Stimulated activated naive B cell treated with anti-CD40 and anti-IgM and Interleukin-4, amounts not matched to agents 10 μg/mL and 1 μg/mL and 100 μg/mL, for 72 hours (primary cell): ENCODE measurements around the gene S100A14.
A peak's percentile ranks its signal among the peaks of the same experiment; 100 is the strongest.
"Not testable (repeated sequence)": the region's sequence is repeated elsewhere in the genome, so short reads cannot be mapped to it uniquely, and the experiment has no call there.

Source experiments
- ATAC-seq, 2 donors: fragments of 150-1000 bp; cut with Tn5 transposase; replicated peaks; 2 replicates each; pipeline ENCODE4 v1.10.0; 2021; ENCODE audit warnings: moderate library complexity in 1 of 2
- DNase-seq: peaks from one replicate; pipeline ENCODE4 v3.0.0; 2021
- H3K27ac Mint-ChIP-seq: one replicate; pipeline ENCODE4 v1.8.0; 2022; ENCODE audit warnings: mild to moderate bottlenecking, mixed read lengths
- H3K27me3 Mint-ChIP-seq, 2 donors: one replicate each; pipeline ENCODE4 v1.8.0; 2022; ENCODE audit warnings: mixed read lengths in 2 of 2
- H3K36me3 Mint-ChIP-seq, 2 donors: one replicate each; pipeline ENCODE4 v1.8.0; 2022; ENCODE audit warnings: mixed read lengths in 2 of 2, mild to moderate bottlenecking in 1 of 2
- H3K4me1 Mint-ChIP-seq, 2 donors: one replicate each; pipeline ENCODE4 v1.8.0; 2022; ENCODE audit warnings: mixed read lengths in 2 of 2, mild to moderate bottlenecking in 1 of 2
- H3K4me3 Mint-ChIP-seq, 2 donors: one replicate each; pipeline ENCODE4 v1.8.0; 2022; ENCODE audit warnings: mild to moderate bottlenecking in 2 of 2, mixed read lengths in 2 of 2, moderate library complexity in 1 of 2
- H3K9me3 Mint-ChIP-seq, 2 donors: one replicate each; pipeline ENCODE4 v1.8.0; 2022; ENCODE audit warnings: mixed read lengths in 2 of 2, mild to moderate bottlenecking in 1 of 2

The S100A14 gene

GRCh38 chr1:153607381-153607780, 8.7 kb downstream of the S100A14 start:
- no peak for ATAC-seq
- no peaks in the 10 kb centered on the region for H3K27me3 Mint-ChIP-seq
- peaks cover 0 to 2% of the 10 kb centered on the region in 2 donors for H3K9me3 Mint-ChIP-seq
- H3K4me3 Mint-ChIP-seq: no peak overlapping the region
- H3K4me1 Mint-ChIP-seq: peaks cover 9 to 26% of the 10 kb centered on the region in 2 donors
- H3K27ac Mint-ChIP-seq: no peak overlapping the region
- DNase-seq: no peak
- H3K36me3 Mint-ChIP-seq: peaks cover 0 to 3% of the 10 kb centered on the region in 2 donors

DNA sequence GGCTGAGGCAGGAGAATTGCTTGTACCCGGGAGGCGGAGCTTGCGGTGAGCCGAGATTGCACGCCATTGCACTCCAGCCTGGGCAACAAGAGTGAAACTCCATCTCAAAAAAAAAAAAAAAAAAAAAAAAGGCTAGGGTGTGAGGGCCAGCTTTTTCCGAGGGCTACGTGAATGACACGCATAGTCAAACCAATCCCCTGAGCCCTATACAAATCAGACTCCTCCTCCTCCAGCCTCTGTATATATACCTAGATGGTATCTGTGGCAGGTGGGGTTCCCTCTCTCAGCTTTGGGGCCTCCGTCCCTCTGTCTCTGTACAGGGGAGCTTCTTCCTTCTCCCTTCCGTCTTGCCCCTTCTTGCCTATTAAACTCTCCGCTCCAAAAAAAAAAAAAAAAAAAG, 9.9 kb downstream of the S100A14 start:
- no peak for DNase-seq
- H3K4me3 Mint-ChIP-seq: no peak overlapping the region
- H3K27ac Mint-ChIP-seq: no peak overlapping the region
- peaks cover 9 to 38% of the 10 kb centered on the region in 2 donors for H3K4me1 Mint-ChIP-seq
- peaks cover 0 to 3% of the 10 kb centered on the region in 2 donors for H3K36me3 Mint-ChIP-seq
- no peaks in the 10 kb centered on the region for H3K27me3 Mint-ChIP-seq
- no peak for ATAC-seq
- H3K9me3 Mint-ChIP-seq: peaks cover 0 to 2% of the 10 kb centered on the region in 2 donors

DNA sequence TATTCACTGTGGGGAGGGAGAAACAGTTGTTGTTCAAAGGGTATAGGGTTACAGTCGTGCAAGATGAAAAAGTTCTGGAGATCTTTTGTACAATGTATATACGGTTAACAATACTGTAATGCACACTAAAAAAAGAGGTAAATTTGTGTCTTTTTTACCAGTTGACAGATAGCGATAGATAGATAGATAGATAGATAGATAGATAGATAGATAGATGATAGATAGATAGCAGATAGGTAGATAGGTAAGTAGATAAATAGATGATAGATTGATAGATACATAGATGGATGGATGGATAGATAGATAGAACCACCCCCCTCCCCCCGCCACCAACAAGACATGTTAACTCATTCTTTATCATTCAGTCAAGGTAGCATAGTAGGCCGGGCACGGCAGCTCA, 13.4 kb downstream of the S100A14 start:
- Mint-ChIP-seq H3K36me3 (peaks cover 0 to 3% of the 10 kb centered on the region in 2 donors), H3K9me3 (peaks cover 0 to 2% of the 10 kb centered on the region in 2 donors), H3K4me1 (peaks cover 22 to 64% of the 10 kb centered on the region in 2 donors), H3K27me3 (no peaks in the 10 kb centered on the region), H3K27ac (no peak overlapping the region), H3K4me3 (no peak overlapping the region)
- ATAC-seq (no peak), DNase-seq (no peak)

DNA sequence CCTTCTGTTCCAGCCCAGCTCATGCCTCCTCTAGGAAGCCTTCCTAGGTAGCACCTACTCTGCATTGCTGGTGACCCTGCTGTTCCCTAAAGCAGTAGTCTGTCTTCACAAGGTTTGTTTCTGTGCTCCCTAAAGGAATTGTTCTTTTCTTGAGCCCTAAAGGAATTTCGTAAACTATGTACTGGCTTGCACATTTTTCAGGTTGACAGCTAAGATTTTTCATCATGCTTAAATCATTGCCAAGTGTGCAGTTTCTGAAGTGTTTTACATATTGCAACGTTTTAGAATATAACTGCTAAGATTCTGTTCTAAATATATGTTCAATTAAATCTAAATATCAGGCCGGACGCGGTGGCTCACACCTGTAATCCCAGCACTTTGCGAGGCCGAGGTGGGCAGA, 16.3 kb downstream of the S100A14 start:
- peak overlapping the region; percentile 49 for H3K27ac Mint-ChIP-seq
- ATAC-seq (no peak), DNase-seq (no peak)
- H3K27me3 Mint-ChIP-seq: no peaks in the 10 kb centered on the region
- H3K9me3 Mint-ChIP-seq: no peaks in the 10 kb centered on the region
- H3K4me3 Mint-ChIP-seq: no peak overlapping the region
- H3K36me3 Mint-ChIP-seq: no peaks in the 10 kb centered on the region
- H3K4me1 Mint-ChIP-seq: peaks cover 28 to 54% of the 10 kb centered on the region in 2 donors

- no peaks in the 10 kb centered on the region for H3K36me3 Mint-ChIP-seq
- H3K4me1 Mint-ChIP-seq: peaks cover 28 to 54% of the 10 kb centered on the region in 2 donors
- peak overlapping the region; percentile 96 for H3K27ac Mint-ChIP-seq
- ATAC-seq (peak; percentile 98), DNase-seq (peak; percentile 84)
- peak overlapping the region; percentile 51 to 76 for H3K4me3 Mint-ChIP-seq
- H3K27me3 Mint-ChIP-seq: no peaks in the 10 kb centered on the region
- no peaks in the 10 kb centered on the region for H3K9me3 Mint-ChIP-seq
Measured at GRCh38 chr1:153598309-153599172, 17.6 kb downstream of the S100A14 start.

DNA sequence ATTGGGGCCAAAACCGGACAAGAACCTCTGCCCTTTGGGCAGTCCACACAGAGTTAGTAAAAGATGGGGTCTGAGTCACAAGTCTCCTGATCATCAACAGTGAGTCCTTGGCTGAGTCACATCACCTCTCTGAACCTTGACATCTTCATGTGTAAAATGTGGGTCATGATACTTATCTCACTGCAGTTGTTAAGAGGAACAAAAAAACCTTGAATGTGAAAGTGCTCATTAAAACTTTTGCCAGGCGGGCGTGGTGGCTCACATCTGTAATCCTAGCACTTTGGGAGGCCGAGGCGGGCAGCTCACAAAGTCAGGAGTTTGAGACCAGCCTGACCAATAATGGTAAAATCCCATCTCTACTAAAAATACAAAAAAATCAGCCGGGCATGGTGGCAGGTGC, 18.9 kb downstream of the S100A14 start:
- no peaks in the 10 kb centered on the region for H3K9me3 Mint-ChIP-seq
- peak overlapping the region; percentile 50 to 63 for H3K4me3 Mint-ChIP-seq
- H3K4me1 Mint-ChIP-seq: peaks cover 28 to 47% of the 10 kb centered on the region in 2 donors
- no peaks in the 10 kb centered on the region for H3K36me3 Mint-ChIP-seq
- DNase-seq: peak; percentile 22
- H3K27ac Mint-ChIP-seq: peak overlapping the region; percentile 96
- H3K27me3 Mint-ChIP-seq: no peaks in the 10 kb centered on the region
- ATAC-seq: peak; percentile 65 to 66

- H3K36me3 Mint-ChIP-seq: no peaks in the 10 kb centered on the region
- H3K9me3 Mint-ChIP-seq: no peaks in the 10 kb centered on the region
- no peak overlapping the region for H3K4me3 Mint-ChIP-seq
- H3K4me1 Mint-ChIP-seq: peaks cover 10 to 11% of the 10 kb centered on the region in 2 donors
- DNase-seq (no peak), ATAC-seq (no peak)
- no peaks in the 10 kb centered on the region for H3K27me3 Mint-ChIP-seq
- H3K27ac Mint-ChIP-seq: no peak overlapping the region
Measured at GRCh38 chr1:153592748-153593147, 23.4 kb downstream of the S100A14 start.

GRCh38 chr1:153588482-153588881, 27.6 kb downstream of the S100A14 start:
- H3K9me3 Mint-ChIP-seq: no peaks in the 10 kb centered on the region
- no peaks in the 10 kb centered on the region for H3K27me3 Mint-ChIP-seq
- peaks cover 0 to 2% of the 10 kb centered on the region in 2 donors for H3K4me1 Mint-ChIP-seq
- ATAC-seq (no peak), DNase-seq (no peak)
- no peaks in the 10 kb centered on the region for H3K36me3 Mint-ChIP-seq
- H3K27ac Mint-ChIP-seq: no peak overlapping the region
- H3K4me3 Mint-ChIP-seq: no peak overlapping the region

- not testable (repeated sequence) for H3K9me3 Mint-ChIP-seq, H3K4me1 Mint-ChIP-seq, DNase-seq, H3K36me3 Mint-ChIP-seq, H3K27me3 Mint-ChIP-seq, H3K27ac Mint-ChIP-seq, ATAC-seq, H3K4me3 Mint-ChIP-seq
Measured at GRCh38 chr1:153588033-153588432, 28.1 kb downstream of the S100A14 start.

- Mint-ChIP-seq H3K4me3 (no peak overlapping the region), H3K27ac (no peak overlapping the region), H3K9me3 (no peaks in the 10 kb centered on the region), H3K4me1 (peaks cover 0 to 2% of the 10 kb centered on the region in 2 donors), H3K36me3 (no peaks in the 10 kb centered on the region), H3K27me3 (no peaks in the 10 kb centered on the region)
- DNase-seq: no peak
- ATAC-seq: no peak
Measured at GRCh38 chr1:153587314-153587713, 28.8 kb downstream of the S100A14 start.

DNA sequence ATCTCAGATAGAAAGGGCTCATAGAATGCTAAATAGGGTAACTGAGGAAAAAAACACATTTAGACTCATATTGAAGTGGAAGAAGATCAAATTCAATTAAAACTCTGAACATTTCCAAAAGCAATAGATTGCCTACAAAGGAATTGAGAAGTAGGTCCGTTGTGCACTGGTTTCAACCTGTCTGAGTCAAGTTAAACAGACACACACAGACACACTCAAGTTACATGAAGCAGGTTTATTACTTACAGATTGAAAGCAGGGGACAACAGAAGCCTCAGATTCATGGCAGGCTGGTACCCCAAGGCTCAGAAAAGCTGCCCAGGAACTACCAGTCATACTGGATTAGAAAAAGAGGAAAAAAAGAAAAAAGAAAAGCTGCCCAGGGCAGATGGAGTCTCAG, 29.8 kb downstream of the S100A14 start:
- Mint-ChIP-seq H3K27me3 (no peaks in the 10 kb centered on the region), H3K27ac (no peak overlapping the region), H3K4me1 (peaks cover 0 to 2% of the 10 kb centered on the region in 2 donors), H3K9me3 (no peaks in the 10 kb centered on the region), H3K4me3 (no peak overlapping the region), H3K36me3 (no peaks in the 10 kb centered on the region)
- no peak for DNase-seq
- no peak for ATAC-seq

DNA sequence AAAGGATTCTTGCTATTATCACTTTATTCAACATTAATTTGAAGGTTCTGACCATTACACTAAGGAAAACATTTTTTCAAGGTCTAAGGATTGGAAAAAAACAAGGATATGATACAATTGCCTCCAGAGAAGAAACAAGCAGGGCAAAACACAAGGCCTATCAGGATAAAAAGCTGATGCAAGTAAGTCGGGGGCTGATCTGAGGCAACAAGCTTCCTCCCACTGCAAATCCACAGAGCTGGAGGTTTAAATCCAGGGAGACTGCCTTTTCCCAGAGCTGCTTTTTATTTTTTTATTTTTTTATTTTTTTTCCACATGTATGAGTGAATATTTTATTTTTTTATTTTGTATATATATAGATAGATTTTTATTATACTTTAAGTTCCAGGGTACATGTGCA, 31.1 kb downstream of the S100A14 start:
- ATAC-seq: no peak
- peaks cover 0 to 2% of the 10 kb centered on the region in 2 donors for H3K4me1 Mint-ChIP-seq
- no peaks in the 10 kb centered on the region for H3K36me3 Mint-ChIP-seq
- no peak overlapping the region for H3K4me3 Mint-ChIP-seq
- no peaks in the 10 kb centered on the region for H3K27me3 Mint-ChIP-seq
- H3K27ac Mint-ChIP-seq: no peak overlapping the region
- H3K9me3 Mint-ChIP-seq: no peaks in the 10 kb centered on the region
- no peak for DNase-seq

DNA sequence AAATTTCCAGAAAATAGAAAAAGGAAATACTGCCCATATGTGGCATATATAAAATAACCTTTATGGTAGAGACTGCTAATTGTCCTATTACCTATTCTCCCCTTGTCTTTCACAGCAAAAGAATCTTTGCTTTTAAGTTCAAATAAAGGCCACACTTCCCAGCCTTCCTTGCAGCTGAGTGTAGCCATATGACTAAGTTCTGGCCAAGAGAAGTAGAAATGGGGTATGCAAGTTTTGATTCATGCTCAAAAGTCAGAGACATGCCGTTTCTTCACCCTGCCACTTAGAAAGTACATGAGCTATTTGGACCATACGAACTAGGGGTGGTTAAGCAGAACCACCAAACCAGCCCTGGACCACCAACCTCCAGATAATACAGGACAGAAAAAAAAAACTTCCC, 32.1 kb downstream of the S100A14 start:
- Mint-ChIP-seq H3K4me3 (no peak overlapping the region), H3K36me3 (no peaks in the 10 kb centered on the region), H3K27me3 (no peaks in the 10 kb centered on the region), H3K27ac (no peak overlapping the region), H3K9me3 (no peaks in the 10 kb centered on the region), H3K4me1 (peaks cover 0 to 2% of the 10 kb centered on the region in 2 donors)
- no peak for ATAC-seq
- no peak for DNase-seq

DNA sequence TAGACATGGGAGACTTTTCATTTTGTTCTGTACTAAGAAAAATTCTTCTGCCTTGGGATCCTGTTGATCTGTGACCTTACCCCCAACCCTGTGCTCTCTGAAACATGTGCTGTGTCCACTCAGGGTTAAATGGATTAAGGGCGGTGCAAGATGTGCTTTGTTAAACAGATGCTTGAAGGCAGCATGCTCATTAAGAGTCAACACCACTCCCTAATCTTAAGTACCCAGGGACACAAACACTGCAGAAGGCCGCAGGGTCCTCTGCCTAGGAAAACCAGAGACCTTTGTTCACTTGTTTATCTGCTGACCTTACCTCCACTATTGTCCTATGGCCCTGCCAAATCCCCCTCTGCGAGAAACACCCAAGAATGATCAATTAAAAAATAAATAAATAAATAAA, 32.6 kb downstream of the S100A14 start:
- ATAC-seq, H3K27me3 Mint-ChIP-seq, DNase-seq, H3K4me3 Mint-ChIP-seq, H3K4me1 Mint-ChIP-seq, H3K27ac Mint-ChIP-seq, H3K9me3 Mint-ChIP-seq, H3K36me3 Mint-ChIP-seq: not testable (repeated sequence)

DNA sequence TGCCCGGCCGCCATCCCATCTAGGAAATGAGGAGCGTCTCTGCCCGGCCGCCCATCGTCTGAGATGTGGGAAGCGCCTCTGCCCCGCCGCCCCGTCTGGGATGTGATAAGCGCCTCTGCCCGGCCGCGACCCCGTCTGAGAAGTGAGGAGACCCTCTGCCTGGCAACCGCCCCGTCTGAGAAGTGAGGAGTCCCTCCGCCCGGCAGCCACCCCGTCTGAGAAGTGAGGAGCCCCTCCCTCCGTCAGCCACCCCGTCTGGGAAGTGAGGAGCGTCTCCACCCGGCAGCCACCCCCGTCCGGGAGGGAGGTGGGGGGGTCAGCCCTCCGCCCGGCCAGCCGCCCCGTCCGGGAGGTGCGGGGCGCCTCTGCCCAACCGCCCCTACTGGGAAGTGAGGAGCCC, 33.3 kb downstream of the S100A14 start:
- ATAC-seq, H3K36me3 Mint-ChIP-seq, H3K27ac Mint-ChIP-seq, H3K4me3 Mint-ChIP-seq, DNase-seq, H3K9me3 Mint-ChIP-seq, H3K27me3 Mint-ChIP-seq, H3K4me1 Mint-ChIP-seq: not testable (repeated sequence)
